GM12878 (cell line): ENCODE results near the gene MPRIP. TPM values are rescaled to one million over a fixed set of nuclear protein-coding genes. Genes with fewer than 3 reads are reported as not detected.

Experiments
- ATAC-seq: fragments of 200-7000 bp; cut with Tn5 transposase; 3 replicates; pipeline ENCODE4 v1.9.1; 2020; ENCODE audit warnings: mild to moderate bottlenecking, moderate library complexity
- BruUV-seq: library from RNA; stranded (reverse); fragments of 400-500 nt; replicated peaks from 2 replicates; lab custom pipeline; 2021; lab: Mats Ljungman, UMichigan
- CTCF ChIA-PET: fragments of 300-600 bp; sonication (Branson Sonifier 250); formaldehyde crosslinking; extraction: SDS; loops from one replicate; lab custom pipeline; 2021; ENCODE audit warnings: inconsistent platforms; lab: Yijun Ruan, JAX
- POLR2A ChIA-PET: fragments of 350-600 bp; formaldehyde crosslinking; extraction: SDS; loops from one replicate; lab custom pipeline; 2021; ENCODE audit warnings: inconsistent platforms; lab: Charles Lee
- RAD21 ChIA-PET: fragments of 300-600 bp; sonication (Branson Sonifier 250); formaldehyde crosslinking; loops from one replicate; lab custom pipeline; 2023; ENCODE audit warnings: antibody characterized with exemption; ENCODE audit not compliant: unreplicated experiment; lab: Charles Lee
- SMC1A ChIA-PET: fragments of 300-600 bp; sonication (Branson Sonifier 250); formaldehyde crosslinking; loops from one replicate; lab custom pipeline; 2023; ENCODE audit not compliant: unreplicated experiment, uncharacterized antibody; lab: Charles Lee
- DNase-seq: peaks from one replicate; pipeline ENCODE4 v3.0.0-alpha.2; 2011; ENCODE audit warnings: low read depth, low spot score
- FAIRE-seq: peaks from 3 replicates; lab custom pipeline; 2011; peaks lifted over from hg19 to GRCh38; lab: Jason Lieb, UNC
- H2AFZ ChIP-seq: 2 replicates; pipeline ENCODE4 v1.6.0; 2011; ENCODE audit warnings: low read depth, low read length, control low read depth; ENCODE audit not compliant: control insufficient read depth
- H3K27ac ChIP-seq: 2 replicates; pipeline ENCODE4 v1.5.1; 2011; ENCODE audit warnings: control low read depth; ENCODE audit not compliant: control insufficient read depth, insufficient read depth
- H3K27me3 ChIP-seq, 2 experiments: replicated peaks in 1 of 2; 2 replicates each; pipeline versions ENCODE4 v1.6.0 to v1.6.1; 2011; ENCODE audit warnings: low read length in 1 of 2; ENCODE audit not compliant: control insufficient read depth in 2 of 2, insufficient read depth in 2 of 2
- H3K36me3 ChIP-seq, 2 experiments: 2 replicates each; pipeline ENCODE4 v1.5.1; 2011; ENCODE audit warnings: low read length in 1 of 2; ENCODE audit not compliant: control insufficient read depth in 2 of 2, insufficient read depth in 2 of 2
- H3K4me1 ChIP-seq: 2 replicates; pipeline ENCODE4 v1.6.1; 2011; ENCODE audit warnings: mild to moderate bottlenecking, low read length, moderate library complexity, mixed read lengths; ENCODE audit not compliant: control insufficient read depth, insufficient read depth
- H3K4me2 ChIP-seq: 2 replicates; pipeline ENCODE4 v1.6.0; 2011; ENCODE audit warnings: control low read depth; ENCODE audit not compliant: control insufficient read depth, insufficient read depth
- H3K4me3 ChIP-seq: fragments of 200-600 bp; sonication (generic); 2 replicates; pipeline ENCODE4 v1.5.1; 2016
- H3K79me2 ChIP-seq: 2 replicates; pipeline ENCODE4 v1.6.0; 2011; ENCODE audit warnings: low read length; ENCODE audit not compliant: control insufficient read depth, insufficient read depth
- H3K9ac ChIP-seq: 2 replicates; pipeline ENCODE4 v1.8.0; 2011; ENCODE audit warnings: low read length, control low read depth, mixed read lengths; ENCODE audit not compliant: control insufficient read depth, insufficient read depth
- H3K9me3 ChIP-seq: replicated peaks from 3 replicates; pipeline ENCODE4 v1.5.1; 2011; ENCODE audit warnings: mild to moderate bottlenecking, low read length; ENCODE audit not compliant: control insufficient read depth, insufficient read depth
- H4K20me1 ChIP-seq: 2 replicates; pipeline ENCODE4 v1.6.0; 2011; ENCODE audit not compliant: control insufficient read depth, insufficient read depth
- EED ChIP-seq: sonication (generic); IDR thresholded peaks from 2 replicates; pipeline ENCODE4 v1.6.1; 2016; ENCODE audit warnings: antibody characterized with exemption, low read depth
- IKZF2 ChIP-seq, 2 experiments: fragments of 450-650 bp; IDR thresholded peaks; 2 replicates each; pipeline ENCODE4 v1.6.1; 2017; ENCODE audit warnings: mild to moderate bottlenecking in 2 of 2, moderate library complexity in 2 of 2
- KDM1A ChIP-seq: fragments of 200-600 bp; sonication (generic); IDR thresholded peaks from 2 replicates; pipeline ENCODE4 v1.6.1; 2016; ENCODE audit warnings: borderline replicate concordance
- RCOR1 ChIP-seq: conservative IDR thresholded peaks from 2 replicates; pipeline ENCODE4 v1.6.1; 2012; ENCODE audit warnings: low read depth, low read length, improper control_type of control experiment
- SP1 ChIP-seq: IDR thresholded peaks from one replicate; pipeline ENCODE4 v1.6.1; 2011; ENCODE audit warnings: low read depth, low read length
- SREBF2 ChIP-seq: IDR thresholded peaks from 2 replicates; pipeline ENCODE4 v1.6.1; 2012; ENCODE audit warnings: mild to moderate bottlenecking, low read length
- TCF12 ChIP-seq: IDR thresholded peaks from 2 replicates; pipeline ENCODE4 v1.6.1; 2011; ENCODE audit warnings: low read depth, mild to moderate bottlenecking, low read length
- TCF3 ChIP-seq: IDR thresholded peaks from 2 replicates; pipeline ENCODE4 v1.6.1; 2012; ENCODE audit warnings: low read depth, mild to moderate bottlenecking, low read length, borderline replicate concordance; ENCODE audit not compliant: insufficient read depth
- ZNF207 ChIP-seq: fragments of 450-650 bp; IDR thresholded peaks from 2 replicates; pipeline ENCODE4 v1.6.1; 2014; ENCODE audit warnings: antibody characterized with exemption, mild to moderate bottlenecking, borderline replicate concordance
- WGBS: methylation state at CpG from one replicate; pipeline ENCODE4 v1.1.6; 2016; ENCODE audit warnings: low lambda C conversion rate; ENCODE audit not compliant: insufficient replicate concordance, insufficient coverage; ENCODE audit errors: missing lambda C conversion rate; 5-methylcytosine and 5-hydroxymethylcytosine counted together
- in situ Hi-C: fragments of 300-500 bp; cut with MboI; formaldehyde crosslinking; loops from 9 replicates; pipeline ENCODE4 v1.14.3; 2018; ENCODE audit warnings: mixed read lengths
- intact Hi-C: fragments of 100-400 bp; cut with micrococcal nuclease; formaldehyde crosslinking; loops from one replicate; pipeline ENCODE4 v1.14.2; 2022; ENCODE audit not compliant: unreplicated experiment
- polyA plus RNA-seq, 11 experiments: library from polyadenylated mRNA; depleted of rRNA in 4 of 11; unstranded in 6 of 11; stranded (reverse) in 5 of 11; fragments of >200 nt; fragmentation: Nextera tagmentation in 4 of 11; fragmentation: Illumina TruSeq in 1 of 11; extraction: Ambion mirVana in 4 of 11; extraction: Trizol in 1 of 11; gene quantifications; 1 replicate in 1 of 11; 2 replicates in 10 of 11; pipeline versions ENCODE4 v1.2.1 to v1.2.3, GENCODE V29; 2011 to 2016; ENCODE audit warnings: inconsistent platforms in 2 of 11, missing spikeins in 2 of 11, low read depth in 1 of 11
- total RNA-seq, 4 experiments: library from RNA; depleted of rRNA in 3 of 4; stranded (reverse); fragments of >200 nt in 3 of 4; fragmentation: Illumina TruSeq in 1 of 4; extraction: Trizol in 1 of 4; gene quantifications; 2 replicates each; pipeline versions ENCODE4 v1.2.1 to v1.2.3, GENCODE V29; 2013 to 2021
- TF ChIP-seq, protein P1 (sequence below): fragments of 450-650 bp; IDR thresholded peaks from 2 replicates; pipeline ENCODE4 v1.6.1; 2018; ENCODE audit warnings: borderline replicate concordance, mild to moderate bottlenecking; ENCODE audit not compliant: partially characterized antibody

The MPRIP gene
- total and polyA plus RNA-seq, 10 of the 15 experiments (the other 5 are each of a cell fraction or from before 2014, with no cell fraction given): 16.5 to 168 (median 71.7) TPM

DNA sequence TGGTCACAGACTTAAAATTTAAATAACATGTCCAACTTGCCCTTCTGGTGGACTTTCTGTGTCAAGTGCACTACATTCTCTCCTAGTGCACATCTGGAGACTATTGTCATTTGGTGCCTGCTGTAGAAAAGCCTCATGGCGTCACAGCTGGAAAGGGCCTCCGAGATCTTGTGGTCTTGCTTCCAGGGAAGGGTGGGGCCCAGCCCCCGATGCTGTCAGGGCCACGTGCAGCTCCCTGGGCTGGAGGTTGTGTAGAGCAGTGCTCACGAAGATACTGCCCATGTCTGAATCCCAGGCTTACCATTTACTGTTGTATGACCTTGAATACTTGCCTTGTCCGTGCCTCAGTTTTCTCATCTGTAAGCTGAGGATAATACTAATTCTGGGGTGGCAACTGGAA lies 6.8 kb upstream of the MPRIP start:
- RAD21 ChIA-PET: no interaction called here
- POLR2A ChIA-PET: no interaction called here
- Histone ChIP-seq H3K79me2 (no peaks in the 10 kb centered on the region), H3K27ac (no peak overlapping the region), H3K36me3 (no peaks in the 10 kb centered on the region), H3K9me3 (no peaks in the 10 kb centered on the region), H4K20me1 (no peaks in the 10 kb centered on the region), H3K27me3 (no peaks in the 10 kb centered on the region), H3K4me3 (no peak overlapping the region), H3K4me1 (peaks cover 3% of the 10 kb centered on the region; the same call in 1 of the 2 replicates), H3K4me2 (no peak overlapping the region), H2AFZ (no peak overlapping the region), H3K9ac (no peak overlapping the region)
- BruUV-seq: no TSS peak
- SMC1A ChIA-PET: interaction anchor here (2.2 kb wide), 1 partner anchor 17 kb away, joined by 6 read pairs; no protein-coding TSS in a partner anchor
- WGBS: 77% methylated on average over 6 of the region's 6 CpGs
- in situ Hi-C loops: no loop called here
- DNase-seq (no peak), ATAC-seq (no peak), FAIRE-seq (no peak)
- intact Hi-C loops: no loop called here
- TF ChIP-seq IKZF2 (IDR thresholded peaks at IDR 0.05) (no peak), RCOR1 (no peak), SP1 (no peak), ZNF207 (no peak), TCF3 (no peak), KDM1A (no peak), EED (no peak), TCF12 (no peak), SREBF2 (no peak)
- TF ChIP-seq, protein P1, sequence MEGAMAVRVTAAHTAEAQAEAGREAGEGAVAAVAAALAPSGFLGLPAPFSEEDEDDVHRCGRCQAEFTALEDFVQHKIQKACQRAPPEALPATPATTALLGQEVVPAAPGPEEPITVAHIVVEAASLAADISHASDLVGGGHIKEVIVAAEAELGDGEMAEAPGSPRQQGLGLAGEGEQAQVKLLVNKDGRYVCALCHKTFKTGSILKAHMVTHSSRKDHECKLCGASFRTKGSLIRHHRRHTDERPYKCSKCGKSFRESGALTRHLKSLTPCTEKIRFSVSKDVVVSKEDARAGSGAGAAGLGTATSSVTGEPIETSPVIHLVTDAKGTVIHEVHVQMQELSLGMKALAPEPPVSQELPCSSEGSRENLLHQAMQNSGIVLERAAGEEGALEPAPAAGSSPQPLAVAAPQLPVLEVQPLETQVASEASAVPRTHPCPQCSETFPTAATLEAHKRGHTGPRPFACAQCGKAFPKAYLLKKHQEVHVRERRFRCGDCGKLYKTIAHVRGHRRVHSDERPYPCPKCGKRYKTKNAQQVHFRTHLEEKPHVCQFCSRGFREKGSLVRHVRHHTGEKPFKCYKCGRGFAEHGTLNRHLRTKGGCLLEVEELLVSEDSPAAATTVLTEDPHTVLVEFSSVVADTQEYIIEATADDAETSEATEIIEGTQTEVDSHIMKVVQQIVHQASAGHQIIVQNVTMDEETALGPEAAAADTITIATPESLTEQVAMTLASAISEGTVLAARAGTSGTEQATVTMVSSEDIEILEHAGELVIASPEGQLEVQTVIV: no peak
- CTCF ChIA-PET: interaction anchor here (0.9 to 2.5 kb wide), 3 partner anchors 18 to 58 kb away, joined by 3 to 7 read pairs (median 3); no protein-coding TSS in a partner anchor
